Measurements from ENCODE around the gene HOATZ.

HOATZ gene

GRCh38 chr11:111514216-111515031 lies at the start of gene HOATZ:
TSS of gene HOATZ (plus strand) at chr11:111514778. CDS start at chr11:111514785, 7 bp downstream.
- DNase-seq, result no peak

GRCh38 chr11:111465400-111465799 lies 49.2 kb upstream of the HOATZ start:
- no peak for DNase-seq

- DNase-seq, result no peak
Measured at GRCh38 chr11:111466615-111467014, 48.0 kb upstream of the HOATZ start.

- no peak for DNase-seq
Measured at GRCh38 chr11:111469200-111469599, 45.4 kb upstream of the HOATZ start.

- DNase-seq, result no peak
Measured at GRCh38 chr11:111472228-111472627, 42.4 kb upstream of the HOATZ start.

GRCh38 chr11:111474432-111474831 lies 40.1 kb upstream of the HOATZ start:
- no peak for DNase-seq

GRCh38 chr11:111476366-111476765 lies 38.2 kb upstream of the HOATZ start:
- DNase-seq, result no peak

GRCh38 chr11:111476956-111477355 lies 37.6 kb upstream of the HOATZ start:
- DNase-seq, result no peak

GRCh38 chr11:111477898-111478297 lies 36.7 kb upstream of the HOATZ start:
- no peak for DNase-seq

GRCh38 chr11:111479666-111480065 lies 34.9 kb upstream of the HOATZ start:
- no peak for DNase-seq

GRCh38 chr11:111483431-111483830 lies 31.1 kb upstream of the HOATZ start:
- DNase-seq, result no peak

GRCh38 chr11:111490496-111490895 lies 24.1 kb upstream of the HOATZ start:
- no peak for DNase-seq

GRCh38 chr11:111494040-111494439 lies 20.5 kb upstream of the HOATZ start:
- no peak for DNase-seq

GRCh38 chr11:111499483-111499882 lies 15.1 kb upstream of the HOATZ start:
- no peak for DNase-seq

GRCh38 chr11:111500481-111500880 lies 14.1 kb upstream of the HOATZ start:
- DNase-seq, result no peak

GRCh38 chr11:111502611-111503010 lies 12.0 kb upstream of the HOATZ start:
- DNase-seq, result peak; percentile 14

GRCh38 chr11:111510311-111510710 lies 4.3 kb upstream of the HOATZ start:
- no peak for DNase-seq

GRCh38 chr11:111512296-111513239 lies 2.0 kb upstream of the HOATZ start, which contains the start of gene BTG4:
TSS of gene BTG4 (minus strand) at chr11:111512386. CDS start at chr11:111498776, 13,610 bp downstream.
- peak; percentile 49 for DNase-seq

GRCh38 chr11:111513240-111513605 lies 1.4 kb upstream of the HOATZ start:
- peak; percentile 49 for DNase-seq

GRCh38 chr11:111515591-111515990 lies 1.0 kb downstream of the HOATZ start:
- DNase-seq, result no peak

- DNase-seq, result no peak
Measured at GRCh38 chr11:111518668-111519067, 4.1 kb downstream of the HOATZ start.

- no peak for DNase-seq
Measured at GRCh38 chr11:111520560-111520959, 6.0 kb downstream of the HOATZ start.

GRCh38 chr11:111521135-111521534 lies 6.6 kb downstream of the HOATZ start:
- DNase-seq, result no peak

- no peak for DNase-seq
Measured at GRCh38 chr11:111522426-111522825, 7.8 kb downstream of the HOATZ start.
